BJ (cell line): ENCODE results near the gene PTGFRN. TPM values are rescaled to one million over a fixed set of nuclear protein-coding genes. Genes with fewer than 3 reads are reported as not detected.

Experiments
- CTCF ChIA-PET: fragments of 350-600 bp; formaldehyde crosslinking; extraction: SDS; loops from one replicate; lab custom pipeline; 2021; ENCODE audit warnings: antibody characterized with exemption, inconsistent platforms; lab: Yijun Ruan, JAX
- POLR2A ChIA-PET: fragments of 300-600 bp; sonication (Branson Sonifier 250); formaldehyde crosslinking; extraction: SDS; loops from one replicate; lab custom pipeline; 2021; ENCODE audit warnings: antibody characterized with exemption; lab: Charles Lee
- DNase-seq: peaks from one replicate; pipeline ENCODE4 v3.0.0-alpha.2; 2011; ENCODE audit warnings: low read depth
- H3K27me3 ChIP-seq: 2 replicates; pipeline ENCODE4 v1.6.0; 2011; ENCODE audit warnings: low read length; ENCODE audit not compliant: control insufficient read depth, insufficient read depth
- H3K36me3 ChIP-seq: 2 replicates; pipeline ENCODE4 v1.5.1; 2011; ENCODE audit warnings: low read length; ENCODE audit not compliant: control insufficient read depth, insufficient read depth
- H3K4me3 ChIP-seq: 2 replicates; pipeline ENCODE4 v1.5.1; 2011; ENCODE audit warnings: low read depth, mild to moderate bottlenecking, control low read depth, low read length
- CTCF ChIP-seq: IDR thresholded peaks from 2 replicates; pipeline ENCODE4 v1.5.1; 2011; ENCODE audit warnings: low read depth, mild to moderate bottlenecking, control low read depth, inconsistent platforms, low read length, moderate library complexity; ENCODE audit not compliant: insufficient read depth
- polyA plus RNA-seq: library from polyadenylated mRNA; depleted of rRNA; stranded (reverse); fragments of >200 nt; gene quantifications from 2 replicates; pipeline ENCODE4 v1.2.3, GENCODE V29; 2011

Gene PTGFRN
- polyA plus RNA-seq, 1 experiment, result 3.1 TPM

GRCh38 chr1:116921301-116921885, 11.7 kb downstream of the PTGFRN start:
- ChIA-PET CTCF (interaction anchor here (0.9 to 1.3 kb wide), 2 partner anchors 22 to 184 kb away, joined by 3 read pairs; no protein-coding TSS in a partner anchor), POLR2A (no interaction called here)
- no peak for DNase-seq
- TF ChIP-seq CTCF, result no peak
- Histone ChIP-seq H3K27me3 (peaks cover 2% of the 10 kb centered on the region; the same call in 1 of the 2 replicates), H3K4me3 (no peak overlapping the region), H3K36me3 (no peaks in the 10 kb centered on the region)

GRCh38 chr1:116921937-116922336, 12.2 kb downstream of the PTGFRN start:
- no peak for TF ChIP-seq CTCF
- ChIA-PET CTCF (interaction anchor here (0.9 kb wide), 1 partner anchor 185 kb away, joined by 3 read pairs; no protein-coding TSS in a partner anchor), POLR2A (no interaction called here)

GRCh38 chr1:116923421-116923820, 13.7 kb downstream of the PTGFRN start:
- no peaks in the 10 kb centered on the region for H3K27me3 ChIP-seq
- ChIA-PET CTCF (no interaction called here), POLR2A (no interaction called here)
- no peaks in the 10 kb centered on the region for H3K36me3 ChIP-seq
- DNase-seq, result no peak
- no peak for TF ChIP-seq CTCF
- H3K4me3 ChIP-seq, result no peak overlapping the region

More at GRCh38 chr1:116921937-116922336, 12.2 kb downstream of the PTGFRN start:
- Histone ChIP-seq H3K4me3 (no peak overlapping the region), H3K27me3 (no peaks in the 10 kb centered on the region; the same call in 1 of the 2 replicates), H3K36me3 (no peaks in the 10 kb centered on the region)
- DNase-seq, result no peak

- H3K4me3 ChIP-seq, result no peak overlapping the region
- H3K36me3 ChIP-seq, result no peaks in the 10 kb centered on the region
- POLR2A ChIA-PET, result no interaction called here
- CTCF ChIA-PET, result no interaction called here
- DNase-seq, result no peak
- TF ChIP-seq CTCF, result no peak
- H3K27me3 ChIP-seq, result no peaks in the 10 kb centered on the region
Observed at GRCh38 chr1:116927049-116927798, 17.5 kb downstream of the PTGFRN start.

- ChIA-PET CTCF (no interaction called here), POLR2A (no interaction called here)
- DNase-seq, result no peak
- Histone ChIP-seq H3K27me3 (no peaks in the 10 kb centered on the region), H3K4me3 (no peak overlapping the region), H3K36me3 (no peaks in the 10 kb centered on the region)
- no peak for TF ChIP-seq CTCF
Observed at GRCh38 chr1:116929961-116930592, 20.4 kb downstream of the PTGFRN start.
